Neutrophil (primary cell): Measurements from ENCODE around the gene NRXN2.

Source experiments
- H3K27ac ChIP-seq: fragments of 200-600 bp; sonication (generic); 2 replicates; pipeline ENCODE4 v1.5.1; 2016; ENCODE audit warnings: mild to moderate bottlenecking, moderate library complexity
- H3K27me3 ChIP-seq: fragments of 200-600 bp; sonication (generic); 2 replicates; pipeline ENCODE4 v1.6.0; 2016; ENCODE audit warnings: mild to moderate bottlenecking
- H3K36me3 ChIP-seq: fragments of 200-600 bp; sonication (generic); 2 replicates; pipeline ENCODE4 v1.5.1; 2017
- H3K4me1 ChIP-seq, 2 experiments: fragments of 200-600 bp in 1 of 2; sonication (generic) in 1 of 2; 1 replicate in 1 of 2; 2 replicates in 1 of 2; pipeline versions ENCODE4 v1.5.1 to v1.6.1; 2013 to 2016; ENCODE audit warnings: low read depth in 1 of 2, low read length in 1 of 2, mild to moderate bottlenecking in 1 of 2, moderate library complexity in 1 of 2; ENCODE audit not compliant: control insufficient read depth in 1 of 2, insufficient read depth in 1 of 2
- H3K4me3 ChIP-seq, 2 experiments: fragments of 200-600 bp in 1 of 2; sonication (generic) in 1 of 2; 1 replicate in 1 of 2; 2 replicates in 1 of 2; pipeline ENCODE4 v1.5.1; 2013 to 2016; ENCODE audit warnings: low read depth in 1 of 2, low read length in 1 of 2, mild to moderate bottlenecking in 1 of 2, moderate library complexity in 1 of 2
- H3K9me3 ChIP-seq: fragments of 200-600 bp; sonication (generic); 2 replicates; pipeline ENCODE4 v1.5.1; 2016
- TF ChIP-seq, protein P1 (sequence below): fragments of 200-600 bp; sonication (generic); IDR thresholded peaks from 2 replicates; pipeline ENCODE4 v1.5.1; 2016; ENCODE audit warnings: antibody characterized with exemption

The NRXN2 gene

DNA sequence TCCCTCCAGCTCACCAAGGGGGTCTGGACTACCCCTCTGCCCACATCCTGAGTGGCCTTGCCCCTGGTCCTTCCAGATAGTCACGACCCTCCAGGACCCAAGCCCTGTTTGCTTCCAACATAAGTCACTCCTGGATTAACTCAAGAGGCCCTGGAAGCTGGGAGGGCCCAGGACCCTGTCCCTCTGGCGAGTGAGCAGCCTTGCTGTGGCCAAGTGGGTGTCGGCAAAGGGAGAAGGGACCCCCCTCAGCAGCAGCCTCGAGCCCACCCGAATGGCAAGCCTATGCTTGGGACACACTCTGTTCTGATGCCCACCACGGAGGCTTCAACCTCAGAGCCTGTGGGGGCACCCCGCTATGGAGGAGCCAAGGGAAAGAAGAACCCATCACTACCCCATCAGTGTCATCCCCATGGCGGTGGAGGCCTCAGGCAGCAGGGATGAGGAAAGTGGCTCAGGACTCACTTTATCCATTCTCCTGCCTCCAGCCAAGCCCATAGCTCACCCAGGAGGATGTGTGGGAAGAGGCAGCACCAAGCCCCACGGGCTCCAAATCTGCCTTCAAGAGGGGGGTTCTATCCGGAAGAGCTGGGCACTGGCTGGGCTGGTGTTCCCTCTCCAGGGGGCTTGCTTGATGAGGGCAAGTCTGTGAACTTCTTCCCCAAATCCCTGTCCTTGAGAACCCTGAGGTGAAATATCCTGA, 119.4 kb downstream of the NRXN2 start:
- Histone ChIP-seq H3K4me3 (no peak overlapping the region), H3K27ac (no peak overlapping the region), H3K36me3 (no peaks in the 10 kb centered on the region), H3K4me1 (no peaks in the 10 kb centered on the region), H3K27me3 (peaks cover 19% of the 10 kb centered on the region), H3K9me3 (no peaks in the 10 kb centered on the region)
- TF ChIP-seq, protein P1, sequence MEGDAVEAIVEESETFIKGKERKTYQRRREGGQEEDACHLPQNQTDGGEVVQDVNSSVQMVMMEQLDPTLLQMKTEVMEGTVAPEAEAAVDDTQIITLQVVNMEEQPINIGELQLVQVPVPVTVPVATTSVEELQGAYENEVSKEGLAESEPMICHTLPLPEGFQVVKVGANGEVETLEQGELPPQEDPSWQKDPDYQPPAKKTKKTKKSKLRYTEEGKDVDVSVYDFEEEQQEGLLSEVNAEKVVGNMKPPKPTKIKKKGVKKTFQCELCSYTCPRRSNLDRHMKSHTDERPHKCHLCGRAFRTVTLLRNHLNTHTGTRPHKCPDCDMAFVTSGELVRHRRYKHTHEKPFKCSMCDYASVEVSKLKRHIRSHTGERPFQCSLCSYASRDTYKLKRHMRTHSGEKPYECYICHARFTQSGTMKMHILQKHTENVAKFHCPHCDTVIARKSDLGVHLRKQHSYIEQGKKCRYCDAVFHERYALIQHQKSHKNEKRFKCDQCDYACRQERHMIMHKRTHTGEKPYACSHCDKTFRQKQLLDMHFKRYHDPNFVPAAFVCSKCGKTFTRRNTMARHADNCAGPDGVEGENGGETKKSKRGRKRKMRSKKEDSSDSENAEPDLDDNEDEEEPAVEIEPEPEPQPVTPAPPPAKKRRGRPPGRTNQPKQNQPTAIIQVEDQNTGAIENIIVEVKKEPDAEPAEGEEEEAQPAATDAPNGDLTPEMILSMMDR = no peak

DNA sequence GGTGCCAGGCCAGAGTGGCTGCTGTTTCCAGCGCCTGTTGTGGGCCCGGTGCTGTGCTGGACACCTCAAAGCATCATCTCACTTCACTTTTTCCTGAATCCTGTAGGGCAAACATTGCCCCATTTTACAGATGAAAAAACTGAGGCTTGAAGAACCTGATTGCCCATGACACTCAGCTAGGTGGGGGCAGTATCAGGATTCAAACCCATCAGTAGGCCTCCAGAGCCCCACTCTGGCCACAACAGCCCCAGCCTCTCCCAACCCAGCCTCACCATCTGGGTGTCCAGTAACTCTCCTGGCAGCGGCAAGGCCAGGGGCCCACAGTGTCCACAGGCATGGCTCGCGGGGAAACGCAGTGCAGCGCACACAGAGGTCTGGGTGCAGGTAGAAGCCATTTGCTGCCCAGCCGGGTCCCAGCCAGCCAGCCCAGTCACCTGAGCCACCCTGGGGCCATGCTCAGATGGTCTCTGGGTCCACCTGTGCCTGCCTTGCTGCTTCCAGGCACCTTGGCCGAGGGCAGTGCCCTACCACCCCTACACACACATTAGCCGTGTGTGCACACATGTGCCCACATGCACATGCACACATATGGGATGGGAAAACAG, 120.4 kb downstream of the NRXN2 start:
- no peak overlapping the region for H3K27ac ChIP-seq
- no peaks in the 10 kb centered on the region for H3K36me3 ChIP-seq
- H3K4me3 ChIP-seq = no peak overlapping the region
- H3K4me1 ChIP-seq = no peaks in the 10 kb centered on the region
- no peaks in the 10 kb centered on the region for H3K9me3 ChIP-seq
- H3K27me3 ChIP-seq = peaks cover 19% of the 10 kb centered on the region
- TF ChIP-seq, protein P1 = no peak

DNA sequence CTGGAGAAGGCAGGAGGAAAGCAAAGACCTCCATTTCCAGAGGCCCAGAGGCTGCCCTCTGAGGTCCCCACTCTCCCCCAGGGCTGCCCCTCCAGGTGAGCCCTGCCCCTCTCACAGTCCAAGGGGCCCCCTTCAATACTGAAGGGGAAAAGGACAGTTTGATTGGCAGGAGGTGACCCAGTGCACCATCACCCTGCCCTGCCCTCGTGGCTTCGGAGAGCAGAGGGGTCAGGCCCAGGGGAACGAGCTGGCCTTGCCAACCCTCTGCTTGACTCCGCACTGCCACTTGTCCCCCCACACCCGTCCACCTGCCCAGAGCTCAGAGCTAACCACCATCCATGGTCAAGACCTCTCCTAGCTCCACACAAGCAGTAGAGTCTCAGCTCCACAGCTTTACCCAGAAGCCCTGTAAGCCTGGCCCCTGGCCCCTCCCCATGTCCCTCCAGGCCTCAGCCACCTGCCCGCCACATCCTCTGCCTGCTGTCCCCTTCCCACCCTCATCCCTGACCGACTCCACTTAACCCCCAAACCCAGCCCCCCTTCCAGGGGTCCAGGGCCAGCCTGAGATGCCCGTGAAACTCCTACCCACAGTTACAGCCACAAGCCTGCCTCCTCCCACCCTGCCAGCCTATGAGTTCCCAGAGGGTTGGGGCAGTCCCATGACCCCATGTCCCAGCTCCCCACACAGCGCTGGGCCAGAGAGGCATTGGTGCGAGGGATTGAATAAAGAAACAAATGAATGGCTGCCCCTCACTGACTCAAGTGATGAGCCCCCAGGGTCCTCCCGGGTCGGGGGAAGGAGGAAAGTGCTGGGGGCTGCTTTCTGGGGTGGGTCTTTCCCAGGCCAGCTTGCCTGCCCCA, 121.2 kb downstream of the NRXN2 start:
- peaks cover 18% of the 10 kb centered on the region for H3K27me3 ChIP-seq
- H3K27ac ChIP-seq = no peak overlapping the region
- H3K36me3 ChIP-seq = no peaks in the 10 kb centered on the region
- H3K4me1 ChIP-seq = no peaks in the 10 kb centered on the region
- no peaks in the 10 kb centered on the region for H3K9me3 ChIP-seq
- no peak overlapping the region for H3K4me3 ChIP-seq
- TF ChIP-seq, protein P1 = no peak

DNA sequence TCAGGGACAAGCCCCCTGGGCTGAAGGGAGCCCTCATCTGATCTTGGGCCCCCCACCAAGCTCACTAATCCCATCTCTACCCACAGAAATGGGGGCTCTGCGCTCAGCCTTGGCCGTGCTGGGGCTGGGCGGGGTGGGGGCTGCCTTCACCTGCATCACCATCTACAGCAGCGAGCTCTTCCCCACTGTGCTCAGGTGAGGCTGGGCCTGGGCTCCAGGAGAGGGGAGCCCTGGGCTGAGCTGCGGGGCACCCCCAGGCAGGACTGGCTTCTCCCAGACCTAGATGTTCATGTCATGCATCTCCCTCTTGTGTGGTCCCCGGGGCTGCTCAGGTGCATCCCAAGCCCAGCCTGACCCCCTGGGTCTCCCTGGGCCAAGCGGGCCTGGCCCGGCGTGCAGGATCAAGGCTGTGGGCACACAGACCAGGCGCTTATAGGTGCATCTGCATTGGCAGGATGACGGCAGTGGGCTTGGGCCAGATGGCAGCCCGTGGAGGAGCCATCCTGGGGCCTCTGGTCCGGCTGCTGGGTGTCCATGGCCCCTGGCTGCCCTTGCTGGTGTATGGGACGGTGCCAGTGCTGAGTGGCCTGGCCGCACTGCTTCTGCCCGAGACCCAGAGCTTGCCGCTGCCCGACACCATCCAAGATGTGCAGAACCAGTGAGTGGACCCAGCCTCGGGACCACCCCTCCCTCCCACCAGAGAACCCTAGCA, 122.6 kb downstream of the NRXN2 start:
- Histone ChIP-seq H3K27me3 (peaks cover 11% of the 10 kb centered on the region), H3K9me3 (no peaks in the 10 kb centered on the region), H3K4me1 (no peaks in the 10 kb centered on the region), H3K36me3 (no peaks in the 10 kb centered on the region), H3K4me3 (no peak overlapping the region), H3K27ac (no peak overlapping the region)
- TF ChIP-seq, protein P1 = no peak

DNA sequence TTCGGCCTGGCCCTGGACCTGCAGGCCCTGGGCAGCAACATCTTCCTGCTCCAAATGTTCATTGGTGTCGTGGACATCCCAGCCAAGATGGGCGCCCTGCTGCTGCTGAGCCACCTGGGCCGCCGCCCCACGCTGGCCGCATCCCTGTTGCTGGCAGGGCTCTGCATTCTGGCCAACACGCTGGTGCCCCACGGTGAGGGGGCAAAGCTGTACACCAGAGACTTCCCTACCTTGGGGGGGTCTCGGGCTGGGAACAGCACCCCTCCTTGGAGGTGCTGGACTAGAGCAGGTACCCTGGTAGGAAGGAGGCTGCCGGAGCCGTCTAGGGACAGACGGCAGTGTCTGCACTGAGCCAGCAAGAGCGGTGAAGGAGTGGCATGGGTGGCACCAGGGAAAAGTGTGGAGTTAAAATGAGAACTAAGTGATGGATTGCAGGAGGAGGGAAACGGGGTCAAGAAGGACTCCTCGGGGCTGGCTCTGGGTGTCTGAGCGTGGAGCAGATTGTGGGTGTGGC, 123.2 kb downstream of the NRXN2 start:
- Histone ChIP-seq H3K4me1 (no peaks in the 10 kb centered on the region), H3K36me3 (no peaks in the 10 kb centered on the region), H3K4me3 (no peak overlapping the region), H3K27me3 (peaks cover 5% of the 10 kb centered on the region), H3K27ac (no peak overlapping the region), H3K9me3 (no peaks in the 10 kb centered on the region)
- TF ChIP-seq, protein P1 = no peak
